NCI-H1048 (cell line): ENCODE data around the gene IFT43.

ENCODE experiments used
- DNase-seq: peaks from one replicate; lab custom pipeline; 2025; lab: John Stamatoyannopoulos, UW

IFT43 gene

DNA sequence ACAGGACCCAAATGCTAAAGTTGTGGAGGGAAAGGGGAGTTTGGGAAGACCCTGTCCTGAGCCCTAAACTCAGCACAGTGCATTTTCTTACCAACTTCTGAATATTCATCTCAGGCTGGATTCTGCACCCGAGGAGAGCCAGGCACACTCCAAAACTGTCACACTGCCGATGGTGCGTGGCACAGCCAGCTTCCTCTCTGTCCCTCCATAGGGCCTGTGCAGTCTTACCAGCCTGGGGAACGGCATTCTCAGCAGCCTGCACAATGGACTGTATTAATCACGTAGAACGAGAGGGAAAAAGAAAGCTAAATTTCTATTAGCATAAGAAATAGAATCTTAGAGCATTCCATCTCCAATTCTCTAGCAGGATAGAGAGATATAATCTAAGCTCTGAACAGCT is 94.9 kb downstream of the IFT43 start:
- DNase-seq = no peak

DNA sequence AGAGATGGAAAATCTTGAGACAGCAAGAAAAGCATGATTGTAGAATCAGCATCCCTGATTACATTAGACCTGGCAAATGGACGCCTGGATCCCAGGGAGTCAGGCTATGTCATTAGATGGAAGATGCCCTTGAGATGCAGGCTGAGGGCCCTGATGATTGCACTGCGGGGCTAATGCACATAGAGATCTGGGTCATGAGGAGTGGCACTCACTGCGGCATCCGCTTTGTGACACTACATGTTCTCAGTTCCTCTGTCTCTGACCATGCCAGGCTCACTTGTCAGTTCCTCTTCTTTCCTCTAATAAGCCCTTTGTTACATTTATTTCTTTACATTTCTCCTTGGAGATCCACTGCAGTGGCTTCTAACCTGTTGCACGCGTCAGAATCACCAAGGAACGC is 96.1 kb downstream of the IFT43 start:
- DNase-seq = no peak

DNA sequence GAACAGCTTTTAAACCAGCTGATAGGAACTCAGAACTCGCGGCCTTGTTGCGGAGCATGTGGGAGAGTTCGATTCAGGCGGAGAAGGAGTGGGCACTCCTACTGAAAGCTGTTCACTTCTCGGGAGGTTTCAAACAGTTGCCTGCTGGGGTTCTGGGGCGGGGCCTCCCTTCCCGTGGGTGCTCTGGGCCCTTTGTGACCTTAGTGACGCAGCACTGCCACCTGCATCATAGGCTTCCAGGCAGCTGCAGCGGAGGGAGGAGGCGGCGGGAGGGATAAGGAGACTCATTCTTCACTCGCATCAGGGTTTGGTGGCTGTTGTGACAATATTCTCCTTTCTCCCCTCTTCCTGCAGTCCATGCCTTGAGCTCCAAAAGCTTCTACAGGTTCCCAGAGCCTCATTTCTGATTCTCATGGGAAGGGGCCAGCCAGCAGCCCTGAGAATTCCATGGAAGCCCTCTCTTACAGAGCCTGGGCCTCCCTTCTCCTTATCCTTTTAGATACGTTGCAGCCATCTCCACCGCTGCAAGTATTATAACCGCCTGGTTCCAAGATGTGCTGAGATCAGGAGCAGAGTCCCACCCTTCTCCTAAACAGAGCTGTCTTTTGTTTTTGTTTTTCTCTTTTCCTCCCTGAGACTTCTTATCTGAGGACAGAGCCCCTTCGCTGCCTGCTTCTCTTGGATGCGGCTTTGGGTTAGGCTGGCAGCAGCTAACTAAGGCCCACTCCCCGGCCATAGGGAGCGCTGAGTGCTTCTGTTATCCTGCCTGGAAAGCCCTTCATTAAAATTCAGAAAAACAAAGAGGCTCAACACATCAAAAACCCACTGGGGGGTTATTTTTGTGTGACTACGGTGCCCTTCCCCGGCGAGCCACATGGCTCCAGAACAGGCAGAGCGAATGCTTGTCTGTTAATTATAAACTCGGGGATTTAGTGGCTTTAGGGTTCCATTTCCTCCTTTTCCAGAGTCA is 98.5 kb downstream of the IFT43 start:
- no peak for DNase-seq

DNA sequence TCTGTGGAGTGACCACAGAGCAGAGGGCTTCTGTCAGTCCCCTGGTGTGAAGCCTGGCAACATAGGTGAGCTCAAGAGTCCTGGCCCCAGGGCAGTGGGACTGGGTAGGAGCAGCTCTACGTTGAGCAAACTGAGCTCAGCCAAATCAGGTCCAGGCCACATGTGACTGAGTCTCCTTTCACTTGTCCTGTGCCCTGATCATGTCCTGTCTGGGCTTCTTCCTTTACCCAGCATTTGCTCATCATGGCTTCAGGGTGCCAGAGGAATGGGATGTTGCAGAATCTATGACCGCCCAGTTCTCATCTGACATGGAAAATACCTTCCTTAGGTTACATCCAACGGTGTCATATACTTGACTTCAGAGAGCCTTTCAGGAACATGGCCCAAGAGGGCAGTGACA is 99.8 kb downstream of the IFT43 start:
- no peak for DNase-seq

DNA sequence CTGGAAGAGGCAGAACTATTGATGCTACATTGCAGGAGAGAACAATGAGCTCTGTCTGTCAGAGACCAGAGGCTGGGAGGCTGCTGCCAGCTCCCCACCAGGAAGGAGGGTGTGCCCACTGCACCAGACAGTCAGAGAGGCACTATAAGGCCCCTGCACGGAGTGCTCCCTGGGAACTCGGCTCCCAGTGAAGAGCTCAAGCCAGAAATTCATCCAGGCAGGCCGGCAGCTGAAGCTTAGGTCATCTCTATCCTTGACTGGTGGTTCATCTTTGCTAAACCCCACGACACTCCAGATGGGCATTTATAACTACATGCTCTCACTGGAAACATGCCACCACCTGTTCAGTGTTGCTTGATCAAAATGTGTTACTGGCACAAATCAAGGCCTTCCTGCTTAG is 101.1 kb downstream of the IFT43 start:
- no peak for DNase-seq

DNA sequence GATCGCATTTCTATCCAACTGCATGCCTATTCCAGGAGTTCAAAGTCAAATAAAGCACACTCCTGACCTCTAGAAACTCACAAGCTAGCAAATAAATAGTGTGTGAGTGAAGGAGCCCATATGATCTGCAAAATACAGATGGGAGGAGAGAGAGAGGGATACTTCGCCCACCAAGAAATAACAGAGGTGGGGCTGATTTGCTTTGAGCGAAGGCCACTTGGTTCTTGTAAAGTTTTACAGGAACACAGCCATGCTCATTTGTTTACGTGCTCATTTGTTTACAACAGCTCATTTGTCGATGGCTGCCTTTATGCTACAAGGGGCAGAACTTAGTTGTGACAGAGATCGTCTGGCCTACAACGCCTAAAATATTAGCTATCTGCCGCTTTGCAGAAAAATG is 102.8 kb downstream of the IFT43 start:
- DNase-seq = no peak

DNA sequence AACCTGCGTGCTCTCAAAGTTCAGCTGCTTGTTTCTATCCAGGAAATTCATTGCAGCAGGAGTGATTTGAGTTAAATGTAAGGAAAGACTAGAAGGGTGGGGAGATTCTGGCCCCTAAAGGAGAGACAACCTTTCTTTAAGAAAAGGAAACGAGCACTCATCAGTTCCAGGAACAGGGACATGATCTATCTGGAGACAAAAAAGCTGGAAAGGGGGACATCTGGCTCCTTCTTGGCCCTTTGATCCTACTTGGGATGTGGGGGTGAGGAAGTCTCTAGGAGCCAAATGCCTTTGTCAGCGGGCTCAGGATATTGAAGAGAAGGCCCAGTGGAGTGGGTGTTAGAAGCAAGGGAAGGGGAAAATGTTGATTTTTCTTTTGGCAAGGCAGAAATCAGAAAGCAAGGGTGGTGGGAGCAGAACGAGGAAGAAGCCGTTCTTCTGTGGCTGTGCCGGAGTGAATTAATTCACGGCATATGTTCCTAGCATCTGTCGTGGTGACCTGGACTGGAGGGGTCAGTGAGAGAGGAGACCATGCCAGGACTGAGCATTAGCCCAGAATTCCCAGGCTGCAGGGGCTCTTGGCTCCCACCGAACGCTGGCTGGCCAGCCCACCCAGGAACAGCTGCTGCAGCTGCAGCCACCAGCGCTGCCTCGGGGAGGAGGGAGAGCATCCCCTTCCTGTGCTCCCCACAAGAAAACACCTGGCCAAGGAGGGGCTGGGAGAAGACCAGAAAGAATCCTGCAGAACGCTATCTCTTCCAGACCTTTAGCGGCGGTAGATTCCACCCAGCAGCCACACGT is 103.4 kb downstream of the IFT43 start:
- DNase-seq = no peak

DNA sequence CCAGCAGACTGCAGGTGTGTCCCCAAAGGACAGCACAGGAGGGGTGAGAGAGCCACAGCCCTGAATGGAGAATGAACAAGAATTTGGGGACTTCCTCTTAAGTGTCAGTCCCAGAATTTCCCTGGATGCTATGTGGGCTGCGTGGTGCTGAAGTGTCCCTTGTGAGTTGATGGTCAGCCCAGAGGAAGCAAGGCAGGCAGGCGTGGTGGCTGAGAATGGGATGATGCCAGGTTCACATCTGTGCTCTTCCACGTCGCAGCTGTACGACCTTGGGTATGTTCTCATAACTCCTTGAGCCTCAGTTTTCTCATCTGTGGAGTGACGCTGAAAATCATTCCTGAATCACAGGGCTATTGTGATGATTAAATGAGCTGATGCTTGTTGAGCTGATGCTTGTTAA is 104.0 kb downstream of the IFT43 start:
- no peak for DNase-seq

DNA sequence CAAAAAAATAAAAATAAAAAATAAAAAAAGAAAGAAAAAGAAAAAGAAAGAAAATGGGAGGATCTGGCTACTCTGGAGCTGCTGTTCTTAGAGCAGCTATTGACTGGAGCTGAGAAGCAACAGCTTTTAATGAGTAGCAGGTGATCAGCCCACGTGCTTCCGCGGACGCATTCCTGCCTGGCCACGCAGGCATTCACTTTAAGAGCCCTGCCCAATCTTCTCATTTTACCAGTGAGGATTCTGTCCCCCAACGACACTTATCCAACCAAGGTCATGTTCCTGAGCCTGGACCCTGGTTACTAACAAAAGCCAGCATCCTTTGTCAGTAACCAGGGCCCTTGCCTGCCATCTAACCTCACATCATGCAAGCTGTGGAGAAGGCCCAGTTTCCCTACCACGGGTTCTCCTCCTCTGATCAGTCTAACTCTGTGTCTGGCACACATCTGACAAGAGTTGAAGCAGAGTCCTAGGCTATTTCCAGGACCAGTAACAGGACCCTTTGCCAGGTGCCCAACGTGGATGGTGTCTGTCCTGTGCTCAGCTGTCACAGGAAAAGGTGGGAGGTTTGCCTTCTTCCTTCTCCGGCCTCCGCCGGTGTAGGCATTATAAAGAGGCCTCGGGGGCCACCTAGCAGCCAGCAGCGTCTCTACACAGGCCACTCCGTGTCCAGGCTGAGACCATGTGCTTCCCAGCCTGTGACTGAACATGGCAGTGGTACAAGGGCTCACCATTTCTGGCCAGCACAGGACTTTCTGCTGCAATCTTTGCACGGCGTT is 105.2 kb downstream of the IFT43 start:
- DNase-seq = no peak

DNA sequence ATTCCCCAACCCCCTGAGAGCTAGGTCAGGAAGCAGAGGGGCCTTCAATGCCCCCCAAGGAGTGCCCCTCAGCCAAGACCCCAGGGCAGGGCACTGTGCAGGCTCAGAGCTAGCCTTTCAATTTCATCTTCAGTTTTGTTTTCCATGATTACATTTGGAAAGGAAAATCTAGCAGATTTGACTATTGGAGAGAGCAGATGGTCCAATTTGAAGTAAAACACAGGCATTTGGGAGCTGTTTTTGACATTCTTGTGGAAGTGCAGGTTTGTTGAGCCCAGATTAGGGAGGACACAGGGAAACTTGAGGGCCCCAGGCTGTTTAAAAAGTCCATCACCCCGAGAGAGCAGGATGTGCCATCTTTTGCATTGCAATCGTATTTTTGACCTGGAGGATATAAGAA is 107.5 kb downstream of the IFT43 start:
- no peak for DNase-seq

DNA sequence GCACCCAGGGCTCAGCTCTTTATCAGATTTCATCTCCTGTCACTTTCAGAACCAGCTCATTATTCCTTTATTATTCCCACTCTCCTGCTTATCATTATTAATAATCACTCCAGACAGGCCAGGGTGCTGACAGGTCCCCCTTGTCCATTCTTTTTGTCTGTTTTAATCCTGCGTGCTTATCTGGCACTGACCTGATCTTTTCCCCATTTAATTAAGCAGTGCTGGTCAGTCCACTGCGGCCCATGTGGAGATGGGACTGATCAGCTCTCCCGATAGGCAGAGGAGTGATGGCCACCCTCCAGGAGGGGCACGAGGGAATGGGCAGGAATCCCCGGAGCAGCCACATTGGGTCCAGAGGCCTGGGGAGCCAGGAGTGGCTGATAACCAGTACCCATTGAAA is 110.7 kb downstream of the IFT43 start:
- no peak for DNase-seq

DNA sequence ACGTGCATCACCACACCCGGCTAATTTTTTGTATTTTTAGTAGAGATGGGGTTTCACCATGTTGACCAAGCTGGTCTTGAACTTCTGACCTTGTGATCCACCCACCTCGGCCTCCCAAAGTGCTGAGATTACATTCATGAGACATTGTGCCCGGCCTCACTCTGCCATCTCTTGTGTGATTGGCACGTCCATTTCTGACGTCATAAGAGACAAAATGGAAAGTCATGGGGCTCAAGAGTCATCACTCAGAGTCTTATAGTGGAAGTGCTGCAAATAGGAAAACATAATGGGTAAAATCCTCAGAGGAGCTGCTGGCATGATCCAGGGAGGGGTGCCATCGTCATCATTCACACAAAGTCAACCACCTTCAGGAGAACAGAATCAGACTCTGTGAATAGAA is 112.0 kb downstream of the IFT43 start:
- no peak for DNase-seq

DNA sequence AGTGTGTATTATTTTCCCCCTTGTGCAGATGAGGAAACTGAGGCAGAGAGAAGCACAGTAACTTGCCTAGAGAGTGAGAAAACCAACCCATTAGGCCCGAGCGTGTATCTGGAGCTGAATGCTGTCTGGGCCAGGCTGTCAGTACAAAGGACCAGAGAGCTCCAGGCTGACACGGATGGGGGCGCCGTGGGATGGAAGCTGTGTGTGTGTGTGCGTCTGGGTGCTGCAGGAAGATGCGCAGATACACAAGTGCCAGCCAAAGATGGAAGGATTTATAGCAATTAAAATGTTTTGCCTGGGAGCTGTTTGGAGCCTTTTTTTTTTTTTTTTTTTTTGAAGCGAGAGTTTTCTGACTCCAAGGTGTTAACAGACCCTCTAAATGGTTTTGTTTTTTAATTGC is 112.5 kb downstream of the IFT43 start:
- no peak for DNase-seq

DNA sequence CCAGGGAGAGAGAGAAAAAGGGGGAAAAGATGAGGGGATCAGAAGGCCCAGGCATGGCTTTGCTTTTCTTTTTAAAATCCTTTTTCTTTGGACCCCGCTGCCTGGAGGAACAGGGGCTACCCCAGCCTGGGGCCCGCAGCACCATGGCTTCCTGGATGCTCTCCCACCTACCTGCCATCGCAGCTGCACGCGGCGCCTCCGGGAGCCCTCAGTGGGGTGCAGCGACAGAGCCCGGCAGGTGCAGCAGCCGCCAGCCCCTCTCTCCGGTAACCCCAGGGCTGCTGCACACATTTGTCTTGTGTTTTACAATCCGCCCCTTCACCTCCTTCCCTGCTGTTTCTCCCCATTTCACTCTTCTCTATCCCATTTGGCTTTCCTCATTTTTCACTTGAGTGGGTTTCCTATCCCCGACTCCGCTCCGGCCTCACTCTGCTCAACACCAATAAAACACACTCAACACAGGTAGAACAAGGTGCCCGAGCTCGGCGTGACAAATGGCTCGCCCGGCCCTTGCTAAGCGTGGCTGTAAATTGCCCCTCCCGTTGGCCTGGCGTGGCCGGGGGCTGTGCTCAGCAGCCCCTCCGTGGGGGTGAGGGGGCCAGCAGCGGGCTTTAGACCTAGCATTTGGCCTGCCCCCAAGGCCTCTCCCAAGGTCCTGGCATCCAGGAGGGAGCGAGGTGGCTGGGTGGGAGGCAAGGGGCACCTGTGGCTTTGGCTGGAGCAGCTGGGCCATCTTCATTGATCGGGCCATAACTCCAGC is 113.5 kb downstream of the IFT43 start:
- no peak for DNase-seq

DNA sequence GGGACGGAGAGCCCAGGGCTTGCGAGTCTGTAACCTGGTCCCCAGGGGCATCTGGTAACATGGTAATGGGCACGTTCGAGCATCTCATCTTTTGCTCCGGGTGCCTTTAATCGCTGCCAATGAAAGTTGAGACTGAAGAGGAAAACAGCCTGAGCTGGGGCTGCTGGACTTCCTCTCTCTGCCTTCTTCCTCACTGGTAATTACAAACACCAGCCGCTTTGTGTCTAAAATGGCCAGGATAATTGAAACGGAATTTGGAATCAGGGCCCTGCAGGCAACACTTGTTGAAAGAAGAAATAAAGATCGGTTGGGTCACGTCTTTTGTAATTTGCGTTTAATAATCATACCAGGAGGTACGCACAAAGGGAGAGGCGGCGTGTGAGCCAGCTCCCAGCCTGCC is 114.7 kb downstream of the IFT43 start:
- DNase-seq = no peak

DNA sequence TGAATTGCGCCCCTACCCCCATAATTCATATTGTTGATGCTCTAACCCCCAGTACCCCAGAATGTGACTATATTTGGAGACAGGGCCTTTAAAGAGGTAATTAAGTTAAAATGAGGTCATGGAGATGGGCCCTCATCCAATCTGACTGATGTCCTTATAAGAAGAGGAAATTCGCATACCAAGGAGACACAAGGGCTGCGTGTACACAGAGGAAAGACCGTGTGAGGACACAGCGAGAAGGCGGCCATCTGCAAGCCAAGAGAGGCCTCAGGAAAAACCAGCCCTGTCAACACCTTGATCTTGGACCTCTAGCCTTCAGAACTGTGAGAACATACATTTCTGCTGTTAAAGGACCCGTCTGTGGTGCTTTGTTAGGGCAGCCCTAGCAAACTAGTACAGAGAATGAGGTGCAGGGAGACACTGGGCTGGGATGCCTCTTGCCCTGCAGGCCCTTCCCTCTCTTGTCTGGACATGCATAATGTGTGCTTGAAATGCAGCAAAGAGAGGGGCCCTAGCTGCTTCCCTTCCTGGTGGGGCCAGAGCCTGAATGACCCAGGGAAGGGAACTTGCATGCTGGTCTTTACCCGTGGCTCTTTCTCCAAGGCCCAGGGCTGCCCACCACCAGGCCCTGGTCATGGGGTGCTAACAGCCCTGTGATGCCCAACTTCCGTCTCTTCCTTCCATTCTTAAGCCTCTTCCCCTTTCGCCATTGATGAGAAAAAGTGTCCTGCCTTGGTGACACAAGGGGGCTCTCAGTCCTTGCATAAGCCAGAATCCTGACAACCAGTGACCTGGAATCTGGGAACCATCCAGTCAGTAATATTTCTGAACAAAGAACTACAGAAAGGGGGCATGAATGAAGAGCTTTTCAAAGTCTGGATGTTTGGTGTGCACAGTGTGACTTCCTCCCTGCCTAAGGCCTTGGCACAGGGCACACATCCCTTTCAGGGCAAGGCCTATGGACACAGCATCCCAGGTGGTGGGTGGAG is 116.1 kb downstream of the IFT43 start:
- DNase-seq = no peak

DNA sequence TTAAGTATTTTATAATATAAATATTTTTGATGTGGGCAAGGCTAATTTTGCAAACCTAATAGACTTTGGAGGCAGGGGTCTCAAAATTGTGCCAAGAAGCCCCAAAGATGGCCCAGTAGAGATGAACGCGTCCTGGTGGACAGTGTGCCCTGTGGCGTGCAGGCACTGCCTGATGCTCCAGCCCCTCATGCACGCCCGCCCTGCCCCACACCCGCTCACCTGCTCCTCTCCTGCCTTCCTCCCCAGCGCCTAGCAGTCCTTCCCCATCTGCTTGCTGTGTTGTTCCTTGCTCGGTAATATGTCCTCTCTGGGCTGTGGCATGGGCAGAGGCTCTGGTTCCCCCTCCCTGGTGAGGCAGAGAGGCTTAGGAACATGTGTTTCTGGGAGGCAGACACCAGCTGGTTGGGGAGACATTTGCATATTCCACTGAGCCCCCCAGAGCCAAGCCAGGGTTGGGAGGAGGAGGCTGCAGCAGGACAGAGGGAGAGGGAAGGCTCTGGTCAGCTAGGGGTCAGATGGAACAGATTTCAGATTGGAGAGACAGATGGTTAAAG is 119.3 kb downstream of the IFT43 start:
- no peak for DNase-seq

DNA sequence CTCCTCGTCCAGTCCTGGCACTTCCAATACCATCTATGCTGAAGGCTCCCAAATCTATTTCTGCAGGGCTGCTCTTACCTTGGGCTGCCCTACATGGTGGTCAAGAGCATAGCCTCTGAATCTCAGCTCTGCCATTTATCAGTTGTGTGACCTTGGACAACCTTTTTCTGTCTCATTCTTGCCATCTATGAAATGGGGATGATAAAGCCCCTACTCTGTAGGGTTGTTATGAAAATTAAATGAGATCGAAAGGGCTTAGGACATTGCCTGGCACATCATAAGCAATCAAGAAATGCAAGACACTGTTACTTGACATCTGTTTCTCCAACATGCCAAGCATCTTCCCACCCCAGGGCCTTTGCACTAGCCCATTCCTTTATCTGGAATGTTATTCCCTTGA is 120.6 kb downstream of the IFT43 start:
- no peak for DNase-seq

DNA sequence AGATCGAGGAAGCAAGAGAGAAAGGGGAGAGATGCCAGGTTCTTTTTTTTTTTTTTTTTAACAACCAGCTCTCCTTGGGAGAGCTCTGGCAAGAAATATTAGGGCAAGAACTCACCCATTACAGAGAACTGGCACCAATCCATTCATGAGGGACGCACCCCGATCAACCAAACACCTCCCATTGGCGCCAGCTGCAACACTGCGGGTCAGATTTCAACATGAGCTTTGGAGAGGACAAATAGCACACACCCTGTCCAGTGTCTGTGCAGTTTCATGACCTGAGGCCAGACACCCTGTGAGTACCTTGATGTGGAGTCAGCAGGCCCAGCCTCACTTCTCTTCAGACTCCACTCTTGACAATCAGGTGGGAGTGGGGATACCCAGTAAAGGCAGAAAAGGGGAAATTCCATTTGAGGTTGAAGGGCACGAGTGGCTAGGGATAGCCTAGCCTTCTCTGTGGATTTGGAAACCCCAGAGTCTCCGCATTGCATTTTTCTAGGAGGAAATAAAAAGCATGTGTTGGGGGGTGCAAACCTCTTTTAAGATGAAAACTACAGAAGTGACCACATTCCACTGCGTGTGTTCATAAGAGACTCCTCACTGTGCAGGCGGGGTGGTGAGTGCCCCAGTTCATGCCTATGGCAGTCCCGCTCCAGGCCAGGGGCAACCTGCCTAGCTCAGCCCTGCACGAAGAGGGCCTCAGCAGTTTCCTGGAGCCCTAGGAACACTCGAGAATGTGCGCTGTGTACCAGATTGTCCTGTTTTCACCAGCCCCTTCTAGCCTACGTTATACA is 123.7 kb downstream of the IFT43 start:
- DNase-seq = no peak
